K562 (cell line): ENCODE measurements around the gene PTGIS. TPM values are rescaled to one million over a fixed set of nuclear protein-coding genes. Genes with fewer than 3 reads are reported as not detected.

ENCODE experiments used
- ATAC-seq: fragments of 200-7000 bp; cut with Tn5 transposase; 3 replicates; pipeline ENCODE4 v1.9.1; 2020; ENCODE audit warnings: moderate library complexity
- BruUV-seq: library from RNA; stranded (reverse); fragments of 400-500 nt; replicated peaks from 2 replicates; lab custom pipeline; 2021; lab: Mats Ljungman, UMichigan
- CTCF ChIA-PET: fragments of 300-600 bp; formaldehyde crosslinking; extraction: SDS; loops from one replicate; lab custom pipeline; 2021; ENCODE audit warnings: low intra/inter-chr PET ratio; lab: Yijun Ruan, JAX
- POLR2A ChIA-PET: fragments of 300-600, 350-650 bp; sonication (Branson Sonifier 250); formaldehyde crosslinking; extraction: SDS; loops from one replicate; lab custom pipeline; 2021; ENCODE audit warnings: antibody characterized with exemption, inconsistent platforms; lab: Yijun Ruan, JAX
- DNase-seq, 4 experiments: peaks; one replicate each; pipeline versions ENCODE4 v3.0.0 to v3.0.0-alpha.2; 2011 to 2018; ENCODE audit warnings: low spot score in 3 of 4, mixed read lengths in 3 of 4; ENCODE audit errors: extremely low read depth in 1 of 4
- FAIRE-seq: peaks from 2 replicates; lab custom pipeline; 2011; peaks lifted over from hg19 to GRCh38; lab: Jason Lieb, UNC
- H2AFZ ChIP-seq: 2 replicates; pipeline ENCODE4 v1.6.0; 2011; ENCODE audit warnings: low read depth, low read length, control low read depth, inconsistent platforms
- H3K27ac ChIP-seq: fragments of 200-600 bp; 3 replicates; pipeline ENCODE4 v1.8.0; 2011; ENCODE audit warnings: low read depth, mild to moderate bottlenecking, control low read depth, inconsistent platforms, low read length, moderate library complexity, mixed read lengths; ENCODE audit errors: extremely low read depth
- H3K27me3 ChIP-seq, 2 experiments: fragments of 300-600 bp in 1 of 2; 2 replicates in 1 of 2; 3 replicates in 1 of 2; pipeline versions ENCODE4 v1.6.0 to v1.8.0; 2011; ENCODE audit warnings: inconsistent platforms in 2 of 2, low read length in 2 of 2, mild to moderate bottlenecking in 1 of 2, mixed read lengths in 1 of 2, moderate library complexity in 1 of 2; ENCODE audit not compliant: control insufficient read depth in 2 of 2, insufficient read depth in 2 of 2
- H3K36me3 ChIP-seq: fragments of 300-600 bp; 3 replicates; pipeline ENCODE4 v1.8.0; 2011; ENCODE audit warnings: mild to moderate bottlenecking, low read length, inconsistent platforms; ENCODE audit not compliant: control insufficient read depth, insufficient read depth
- H3K4me1 ChIP-seq, 2 experiments: fragments of 200-600 bp in 1 of 2; replicated peaks in 1 of 2; 2 replicates in 1 of 2; 3 replicates in 1 of 2; pipeline versions ENCODE4 v1.5.1 to v1.8.0; 2011; ENCODE audit warnings: inconsistent platforms in 2 of 2, low read length in 2 of 2, mild to moderate bottlenecking in 1 of 2, mixed read lengths in 1 of 2, moderate library complexity in 1 of 2; ENCODE audit not compliant: control insufficient read depth in 2 of 2, insufficient read depth in 2 of 2
- H3K4me2 ChIP-seq: 2 replicates; pipeline ENCODE4 v1.6.1; 2011; ENCODE audit warnings: low read length, control low read depth, inconsistent platforms, mixed read lengths; ENCODE audit not compliant: insufficient read depth
- H3K4me3 ChIP-seq: fragments of 200-600 bp; sonication (generic), shearing (Covaris generic); 2 replicates; pipeline ENCODE4 v1.5.1; 2016; ENCODE audit warnings: control low read depth, inconsistent platforms
- H3K79me2 ChIP-seq: fragments of 200-600 bp; 3 replicates; pipeline ENCODE4 v1.8.0; 2011; ENCODE audit warnings: low read length, inconsistent platforms; ENCODE audit not compliant: control insufficient read depth, insufficient read depth
- H3K9ac ChIP-seq, 2 experiments: 2 replicates each; pipeline versions ENCODE4 v1.6.0 to v1.6.1; 2011; ENCODE audit warnings: low read depth in 2 of 2, low read length in 2 of 2, control low read depth in 1 of 2, inconsistent platforms in 1 of 2, mild to moderate bottlenecking in 1 of 2, mixed read lengths in 1 of 2; ENCODE audit not compliant: insufficient read depth in 1 of 2
- H3K9me1 ChIP-seq: one replicate; pipeline ENCODE4 v1.6.0; 2011; ENCODE audit warnings: inconsistent platforms, mild to moderate bottlenecking, low read length, moderate library complexity; ENCODE audit not compliant: control insufficient read depth, insufficient read depth
- H3K9me3 ChIP-seq: replicated peaks from 2 replicates; pipeline ENCODE4 v1.5.1; 2011; ENCODE audit warnings: low read depth, low read length, inconsistent platforms; ENCODE audit not compliant: control insufficient read depth, insufficient read depth
- H4K20me1 ChIP-seq: replicated peaks from 2 replicates; pipeline ENCODE4 v1.6.1; 2011; ENCODE audit warnings: low read length, inconsistent platforms, mixed read lengths; ENCODE audit not compliant: control insufficient read depth, insufficient read depth
- BCOR ChIP-seq: fragments of 450-650 bp; IDR thresholded peaks from 2 replicates; pipeline ENCODE4 v1.6.1; 2016
- BRD9 ChIP-seq: fragments of 450-650 bp; IDR thresholded peaks from 2 replicates; pipeline ENCODE4 v1.6.1; 2018; ENCODE audit warnings: low read depth; ENCODE audit not compliant: partially characterized antibody
- CREM ChIP-seq: IDR thresholded peaks from 2 replicates; pipeline ENCODE4 v1.6.1; 2014; ENCODE audit warnings: antibody characterized with exemption, low read depth
- GABPB1 ChIP-seq: sonication (generic); formaldehyde crosslinking; IDR thresholded peaks from 2 replicates; pipeline ENCODE4 v1.8.0; 2022; ENCODE audit warnings: mild to moderate bottlenecking, missing genetic modification reagents
- KDM2B ChIP-seq: fragments of 250-450 bp; sonication (Bioruptor Pico); IDR thresholded peaks from 2 replicates; pipeline ENCODE4 v1.8.0; 2021; ENCODE audit warnings: mild to moderate bottlenecking, moderate library complexity
- RBM25 ChIP-seq: fragments of 200-400 bp; formaldehyde crosslinking; IDR thresholded peaks from 2 replicates; pipeline ENCODE4 v1.6.1; 2018; ENCODE audit warnings: low read length, low read depth, moderate library complexity; ENCODE audit not compliant: severe bottlenecking
- TFAP4 ChIP-seq: sonication (generic); formaldehyde crosslinking; IDR thresholded peaks from 2 replicates; pipeline ENCODE4 v1.8.0; 2022; ENCODE audit warnings: missing genetic modification reagents, mild to moderate bottlenecking, moderate library complexity, borderline replicate concordance
- ZEB2 ChIP-seq: fragments of 450-650 bp; IDR thresholded peaks from 2 replicates; pipeline ENCODE4 v1.6.1; 2016
- ZFP36 ChIP-seq: fragments of 150-350 bp; IDR thresholded peaks from 2 replicates; pipeline ENCODE4 v1.6.1; 2018; ENCODE audit warnings: low read length, low read depth; ENCODE audit not compliant: partially characterized antibody
- ZNF431 ChIP-seq: sonication (generic); formaldehyde crosslinking; IDR thresholded peaks from 2 replicates; pipeline ENCODE4 v1.8.0; 2022; ENCODE audit warnings: mild to moderate bottlenecking, missing genetic modification reagents
- WGBS: fragments of 100-300 bp; shearing (Covaris generic); methylation state at CpG from one replicate; pipeline ENCODE4 v1.1.6; 2016; ENCODE audit warnings: low coverage, mixed read lengths; ENCODE audit not compliant: insufficient coverage; ENCODE audit errors: missing lambda C conversion rate; 5-methylcytosine and 5-hydroxymethylcytosine counted together
- in situ Hi-C: fragments of 300-500 bp; cut with MboI; formaldehyde crosslinking; loops from 4 replicates; pipeline ENCODE4 v1.15.0; 2018; ENCODE audit warnings: inconsistent platforms, mixed read lengths
- intact Hi-C: fragments of 100-400 bp; cut with micrococcal nuclease; formaldehyde crosslinking; loops from 2 replicates; pipeline ENCODE4 v1.14.2; 2022
- polyA plus RNA-seq, 8 experiments: library from polyadenylated mRNA; depleted of rRNA in 4 of 8; stranded (reverse) in 5 of 8; unstranded in 3 of 8; fragments of >200 nt; fragmentation: Nextera tagmentation in 2 of 8; fragmentation: Illumina TruSeq in 1 of 8; extraction: Ambion mirVana in 2 of 8; extraction: Trizol in 1 of 8; gene quantifications; 2 replicates each; pipeline versions ENCODE4 v1.2.1 to v1.2.3, GENCODE V29; 2011 to 2014; ENCODE audit warnings: inconsistent platforms in 1 of 8, missing spikeins in 1 of 8
- total RNA-seq, 7 experiments: library from RNA; depleted of rRNA in 6 of 7; stranded (reverse); fragments of >200 nt in 6 of 7; fragmentation: Illumina TruSeq in 2 of 7; extraction: Trizol in 2 of 7; gene quantifications; 2 replicates each; pipeline versions ENCODE4 v1.2.1 to v1.2.3, GENCODE V29; 2011 to 2021; ENCODE audit warnings: low replicate concordance in 1 of 7
- TF ChIP-seq, protein P1 (sequence below): fragments of 450-650 bp; formaldehyde crosslinking; IDR thresholded peaks from 2 replicates; pipeline ENCODE4 v1.4.0; 2020; ENCODE audit warnings: mild to moderate bottlenecking, moderate library complexity
- TF ChIP-seq, protein P2 (sequence below): sonication (generic); formaldehyde crosslinking; IDR thresholded peaks from 2 replicates; pipeline ENCODE4 v1.8.0; 2022; ENCODE audit warnings: mild to moderate bottlenecking, missing genetic modification reagents

The PTGIS gene
- total and polyA plus RNA-seq, 9 of the 15 experiments (the other 6 are each of a cell fraction or from before 2014, with no cell fraction given): not detected

DNA sequence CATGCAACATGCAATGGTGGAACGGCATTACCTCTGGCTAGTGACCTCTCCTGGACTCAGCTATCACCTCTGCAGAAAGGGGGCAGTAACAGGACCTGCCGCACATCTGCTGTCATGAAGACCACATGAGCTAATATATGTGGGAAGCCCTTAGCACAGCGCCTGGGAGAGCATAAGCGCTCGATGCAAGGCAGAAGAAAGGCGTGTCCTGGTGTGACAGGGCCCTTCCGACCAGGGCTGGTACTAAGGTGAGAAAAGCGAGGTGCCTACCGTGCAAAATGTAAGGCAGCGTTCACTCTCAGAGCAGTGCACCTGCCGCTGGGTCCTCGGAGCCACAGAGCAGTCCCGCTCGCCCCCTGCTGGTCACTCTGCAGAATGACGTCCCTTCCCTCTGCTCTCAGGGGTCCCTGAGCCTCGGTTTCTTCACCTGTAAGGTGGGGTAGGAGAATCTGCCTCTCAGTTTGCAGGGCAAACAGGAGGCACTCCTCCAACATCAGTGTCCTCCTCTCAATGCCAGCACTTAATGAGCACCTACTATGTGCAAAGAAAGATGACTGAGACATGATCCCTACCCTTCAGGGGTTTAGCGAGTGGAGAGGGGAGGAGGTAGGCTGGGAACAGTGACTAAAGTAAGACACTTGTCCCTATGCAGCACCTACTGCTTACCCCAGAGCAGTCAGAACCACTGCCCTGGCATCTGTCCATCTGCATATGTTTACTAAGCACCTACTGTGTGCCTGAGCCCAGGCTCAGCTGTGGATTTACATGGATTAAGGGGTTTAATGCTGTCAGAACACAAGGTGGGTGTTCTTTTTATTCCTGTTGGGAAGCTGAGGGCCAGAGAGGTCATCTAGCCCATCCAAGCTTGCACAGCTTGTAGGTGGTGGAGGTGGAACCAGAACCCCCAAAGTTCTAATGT, 41.1 kb upstream of the PTGIS start (continued):
- TF ChIP-seq TFAP4: peak; percentile 48; the same call in 1 of the 2 replicates
- TF ChIP-seq ZNF431: no peak
- TF ChIP-seq, protein P1, sequence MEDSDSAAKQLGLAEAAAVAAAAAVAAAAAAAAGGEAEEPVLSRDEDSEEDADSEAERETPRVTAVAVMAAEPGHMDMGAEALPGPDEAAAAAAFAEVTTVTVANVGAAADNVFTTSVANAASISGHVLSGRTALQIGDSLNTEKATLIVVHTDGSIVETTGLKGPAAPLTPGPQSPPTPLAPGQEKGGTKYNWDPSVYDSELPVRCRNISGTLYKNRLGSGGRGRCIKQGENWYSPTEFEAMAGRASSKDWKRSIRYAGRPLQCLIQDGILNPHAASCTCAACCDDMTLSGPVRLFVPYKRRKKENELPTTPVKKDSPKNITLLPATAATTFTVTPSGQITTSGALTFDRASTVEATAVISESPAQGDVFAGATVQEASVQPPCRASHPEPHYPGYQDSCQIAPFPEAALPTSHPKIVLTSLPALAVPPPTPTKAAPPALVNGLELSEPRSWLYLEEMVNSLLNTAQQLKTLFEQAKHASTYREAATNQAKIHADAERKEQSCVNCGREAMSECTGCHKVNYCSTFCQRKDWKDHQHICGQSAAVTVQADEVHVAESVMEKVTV: peak; percentile 59
- peak; percentile 88 for TF ChIP-seq CREM
- peak; percentile 49; the same call in 1 of the 2 replicates for TF ChIP-seq ZEB2

- H4K20me1 ChIP-seq: peaks cover 7% of the 10 kb centered on the region
- FAIRE-seq (no peak), ATAC-seq (no peak), DNase-seq (no peak)
- H3K4me2 ChIP-seq: no peak overlapping the region
- peaks cover 5 to 14% of the 10 kb centered on the region in 2 experiments; a peak in 3 of 5 replicates for H3K4me1 ChIP-seq
- WGBS: no CpG with 5 or more reads among the region's 1 CpG
- CTCF ChIA-PET: interaction anchor here (1.1 to 4.9 kb wide), 3 partner anchors 66 to 274 kb away, joined by 4 to 50 read pairs (median 47); no protein-coding TSS in a partner anchor
- H3K9ac ChIP-seq: no peak overlapping the region
- H3K79me2 ChIP-seq: no peaks in the 10 kb centered on the region
- peaks cover 7 to 43% of the 10 kb centered on the region in 2 experiments; a peak in 3 of 5 replicates for H3K27me3 ChIP-seq
- no peaks in the 10 kb centered on the region for H3K9me3 ChIP-seq
- intact Hi-C loops: loop anchor here (5.0 kb wide), 1 partner anchor 275 kb away; no protein-coding TSS in a partner anchor
- H3K4me3 ChIP-seq: no peak overlapping the region
- in situ Hi-C loops: loop anchor here (5.0 to 10.0 kb wide), 2 partner anchors 63 to 275 kb away; no protein-coding TSS in a partner anchor
- no peaks in the 10 kb centered on the region for H3K36me3 ChIP-seq
- H3K9me1 ChIP-seq: no peaks in the 10 kb centered on the region
- no peak overlapping the region for H2AFZ ChIP-seq
- no TSS peak for BruUV-seq
- TF ChIP-seq KDM2B (CRISPR knock-in tag): no peak
- TF ChIP-seq ZFP36: peak; percentile 51
- TF ChIP-seq, protein P2, sequence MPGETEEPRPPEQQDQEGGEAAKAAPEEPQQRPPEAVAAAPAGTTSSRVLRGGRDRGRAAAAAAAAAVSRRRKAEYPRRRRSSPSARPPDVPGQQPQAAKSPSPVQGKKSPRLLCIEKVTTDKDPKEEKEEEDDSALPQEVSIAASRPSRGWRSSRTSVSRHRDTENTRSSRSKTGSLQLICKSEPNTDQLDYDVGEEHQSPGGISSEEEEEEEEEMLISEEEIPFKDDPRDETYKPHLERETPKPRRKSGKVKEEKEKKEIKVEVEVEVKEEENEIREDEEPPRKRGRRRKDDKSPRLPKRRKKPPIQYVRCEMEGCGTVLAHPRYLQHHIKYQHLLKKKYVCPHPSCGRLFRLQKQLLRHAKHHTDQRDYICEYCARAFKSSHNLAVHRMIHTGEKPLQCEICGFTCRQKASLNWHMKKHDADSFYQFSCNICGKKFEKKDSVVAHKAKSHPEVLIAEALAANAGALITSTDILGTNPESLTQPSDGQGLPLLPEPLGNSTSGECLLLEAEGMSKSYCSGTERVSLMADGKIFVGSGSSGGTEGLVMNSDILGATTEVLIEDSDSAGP (CRISPR knock-in tag): no peak
- no peak for TF ChIP-seq GABPB1 (CRISPR knock-in tag)
- peak; percentile 71 for TF ChIP-seq RBM25
- TF ChIP-seq BRD9: peak; percentile 50
- TF ChIP-seq BCOR: peak; percentile 28; the same call in 1 of the 2 replicates
- no peak overlapping the region for H3K27ac ChIP-seq
- POLR2A ChIA-PET: no interaction called here
These were observed 39.6 kb upstream of the PTGIS start for GRCh38 chr20:49607568-49607967.
